GM13976 (cell line): ENCODE data around the gene MS4A6A.
"Not testable (repeated sequence)": the region's sequence is repeated elsewhere in the genome, so short reads cannot be mapped to it uniquely, and the experiment has no call there.

ENCODE experiments used
- DNase-seq: peaks from one replicate; pipeline ENCODE4 v3.0.0; 2012; ENCODE audit warnings: low spot score
- in situ Hi-C: fragments of 300-500 bp; cut with MboI; formaldehyde crosslinking; loops from one replicate; pipeline ENCODE4 v1.12.0; 2022; ENCODE audit warnings: low sequenced_read_pairs, mixed read lengths, inconsistent platforms; ENCODE audit not compliant: unreplicated experiment
- TF ChIP-seq, protein P1 (sequence below): IDR thresholded peaks from 2 replicates; pipeline ENCODE4 v1.5.1; 2012; ENCODE audit warnings: borderline replicate concordance, mild to moderate bottlenecking; ENCODE audit not compliant: insufficient read depth; ENCODE audit errors: extremely low read depth, missing control alignments, control extremely low read depth

MS4A6A gene

DNA sequence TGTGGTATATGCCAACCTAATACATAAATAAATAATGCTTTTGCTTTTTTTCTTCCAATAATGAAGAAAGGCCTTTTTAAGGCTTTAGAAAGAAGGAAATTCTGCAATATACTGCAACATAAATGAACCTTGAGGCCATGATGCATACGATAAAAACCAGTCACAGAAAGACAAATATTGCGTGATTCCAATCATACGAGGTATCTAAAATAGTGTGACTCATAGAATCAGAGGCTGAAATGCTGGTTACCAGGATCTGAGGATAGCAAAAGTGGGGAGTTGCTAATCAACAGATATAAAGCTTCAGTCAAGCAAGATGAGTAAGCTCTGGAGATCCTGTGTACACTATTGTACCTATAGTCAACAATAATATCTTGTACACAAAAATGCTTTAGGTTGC is 24.2 kb downstream of the MS4A6A start:
- DNase-seq: no peak

GRCh38 chr11:60155931-60156330 is 27.0 kb downstream of the MS4A6A start:
- no peak for DNase-seq
- TF ChIP-seq, protein P1, sequence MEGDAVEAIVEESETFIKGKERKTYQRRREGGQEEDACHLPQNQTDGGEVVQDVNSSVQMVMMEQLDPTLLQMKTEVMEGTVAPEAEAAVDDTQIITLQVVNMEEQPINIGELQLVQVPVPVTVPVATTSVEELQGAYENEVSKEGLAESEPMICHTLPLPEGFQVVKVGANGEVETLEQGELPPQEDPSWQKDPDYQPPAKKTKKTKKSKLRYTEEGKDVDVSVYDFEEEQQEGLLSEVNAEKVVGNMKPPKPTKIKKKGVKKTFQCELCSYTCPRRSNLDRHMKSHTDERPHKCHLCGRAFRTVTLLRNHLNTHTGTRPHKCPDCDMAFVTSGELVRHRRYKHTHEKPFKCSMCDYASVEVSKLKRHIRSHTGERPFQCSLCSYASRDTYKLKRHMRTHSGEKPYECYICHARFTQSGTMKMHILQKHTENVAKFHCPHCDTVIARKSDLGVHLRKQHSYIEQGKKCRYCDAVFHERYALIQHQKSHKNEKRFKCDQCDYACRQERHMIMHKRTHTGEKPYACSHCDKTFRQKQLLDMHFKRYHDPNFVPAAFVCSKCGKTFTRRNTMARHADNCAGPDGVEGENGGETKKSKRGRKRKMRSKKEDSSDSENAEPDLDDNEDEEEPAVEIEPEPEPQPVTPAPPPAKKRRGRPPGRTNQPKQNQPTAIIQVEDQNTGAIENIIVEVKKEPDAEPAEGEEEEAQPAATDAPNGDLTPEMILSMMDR: no peak
- in situ Hi-C loops: no loop called here

More for the DNA sequence above, 24.2 kb downstream of the MS4A6A start:
- in situ Hi-C loops: no loop called here
- TF ChIP-seq, protein P1: no peak

GRCh38 chr11:60152727-60153126 is 30.2 kb downstream of the MS4A6A start:
- in situ Hi-C loops: not testable (repeated sequence)

GRCh38 chr11:60150279-60150678 is 32.6 kb downstream of the MS4A6A start:
- TF ChIP-seq, protein P1: no peak
- no peak for DNase-seq
- in situ Hi-C loops: no loop called here

More at GRCh38 chr11:60152727-60153126, 30.2 kb downstream of the MS4A6A start:
- DNase-seq: not testable (repeated sequence)

DNA sequence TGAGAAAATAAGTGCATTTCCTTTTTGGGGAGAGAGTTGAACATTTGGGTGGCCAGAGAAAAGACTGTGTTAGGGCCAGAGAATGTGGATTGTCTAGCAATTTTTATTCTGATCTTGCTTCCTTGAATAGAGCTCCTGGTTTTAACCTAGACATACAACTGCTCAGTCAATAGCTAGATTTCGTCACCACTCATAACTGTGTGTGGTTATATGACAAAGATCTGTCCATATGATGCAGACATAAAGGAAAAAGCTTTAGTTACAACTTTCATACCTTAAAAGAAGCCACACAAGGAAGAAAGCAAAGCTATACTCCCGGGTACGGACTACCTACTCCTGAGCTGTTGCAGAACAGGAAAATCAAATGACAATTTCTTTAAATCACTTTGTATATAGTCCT is 37.2 kb downstream of the MS4A6A start:
- TF ChIP-seq, protein P1: no peak
- in situ Hi-C loops: no loop called here

DNA sequence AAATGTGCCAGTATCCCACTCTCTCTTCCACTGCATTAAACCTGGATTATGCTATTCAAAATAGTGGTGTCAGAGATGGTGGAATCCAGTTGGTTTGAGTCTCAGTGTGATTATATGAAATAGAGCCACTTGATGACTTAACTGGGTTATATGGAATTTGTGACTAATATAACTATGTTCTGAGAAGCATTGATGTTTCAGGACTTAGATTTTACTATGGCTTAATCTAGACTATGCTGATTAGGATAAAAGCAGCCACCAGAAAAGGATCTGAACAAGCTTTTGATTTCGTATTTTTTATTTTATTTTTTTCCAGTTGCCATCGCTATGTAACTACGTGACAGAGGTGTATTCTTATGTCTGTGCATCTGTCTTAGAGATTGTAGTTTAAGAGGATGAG is 39.1 kb downstream of the MS4A6A start:
- in situ Hi-C loops: no loop called here
- DNase-seq: no peak
- TF ChIP-seq, protein P1: no peak

More for the DNA sequence above, 37.2 kb downstream of the MS4A6A start:
- no peak for DNase-seq

DNA sequence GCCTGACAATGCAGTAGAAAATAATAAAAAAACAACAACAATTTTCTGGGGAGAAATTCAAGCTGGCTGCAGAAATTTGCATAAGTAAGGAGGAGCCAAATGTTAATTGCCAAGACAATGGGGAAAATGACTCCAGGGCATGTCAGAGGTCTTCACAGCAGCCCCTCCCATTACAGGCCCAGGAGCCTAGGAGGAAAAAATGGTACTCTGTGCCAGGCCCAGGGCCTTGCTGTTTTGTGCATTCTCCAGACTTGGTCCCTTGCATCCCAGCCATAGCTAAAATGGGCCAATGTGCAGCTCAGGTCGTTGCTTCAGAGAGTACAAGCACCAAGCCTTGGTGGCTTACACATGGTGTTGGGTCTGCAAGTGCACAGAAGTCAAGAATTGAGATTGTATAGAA is 49.0 kb downstream of the MS4A6A start:
- in situ Hi-C loops: no loop called here
- TF ChIP-seq, protein P1: no peak
- no peak for DNase-seq
